IPS-15b (cell line): ENCODE measurements around the gene LINC00237.
A peak's percentile ranks its signal among the peaks of the same experiment; 100 is the strongest.

Experiments used
- H3K27me3 ChIP-seq: one replicate; pipeline ENCODE4 v1.6.1; 2013; ENCODE audit warnings: low read length; ENCODE audit not compliant: control insufficient read depth, insufficient read depth
- H3K36me3 ChIP-seq: one replicate; pipeline ENCODE4 v1.6.1; 2013; ENCODE audit warnings: low read length; ENCODE audit not compliant: control insufficient read depth, insufficient read depth
- H3K4me1 ChIP-seq: one replicate; pipeline ENCODE4 v1.6.1; 2013; ENCODE audit warnings: mild to moderate bottlenecking, low read length; ENCODE audit not compliant: control insufficient read depth, insufficient read depth
- H3K4me3 ChIP-seq: one replicate; pipeline ENCODE4 v1.5.1; 2013; ENCODE audit warnings: low read depth, low read length
- H3K9ac ChIP-seq: one replicate; pipeline ENCODE4 v1.6.1; 2013; ENCODE audit warnings: low read depth, mild to moderate bottlenecking, low read length
- H3K9me3 ChIP-seq: one replicate; pipeline ENCODE4 v1.6.1; 2013; ENCODE audit warnings: mild to moderate bottlenecking, low read length; ENCODE audit not compliant: control insufficient read depth, insufficient read depth

Gene LINC00237

GRCh38 chr20:21106171-21107017 lies at the start of gene LINC00237:
LINC00237 (minus strand) TSS chr20:21106358.
- peak within 1 kb of the TSS; percentile 47 for H3K9ac ChIP-seq

DNA sequence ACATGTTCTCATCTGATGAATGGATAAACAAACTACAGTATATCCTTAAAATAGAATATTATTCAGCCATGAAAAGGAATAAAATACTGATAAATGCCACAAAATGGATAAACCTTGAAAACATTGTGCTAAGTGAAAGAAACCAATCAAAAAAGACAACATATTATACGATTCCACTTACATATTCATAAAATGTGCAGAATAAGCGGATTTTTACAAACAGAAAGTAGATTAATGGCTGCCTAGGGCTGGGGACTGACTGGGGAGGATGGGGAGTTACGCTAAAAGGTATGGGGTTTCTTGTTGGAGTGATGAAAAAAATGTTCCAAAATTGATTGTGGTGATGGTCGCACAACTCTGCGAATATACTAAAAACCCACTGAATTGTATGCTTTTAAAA lies 49.1 kb upstream of the LINC00237 start:
- no peaks in the 10 kb centered on the region for H3K36me3 ChIP-seq

More at GRCh38 chr20:21106171-21107017, at the start of gene LINC00237:
- Histone ChIP-seq H3K36me3 (no peaks in the 10 kb centered on the region), H3K9me3 (no peaks in the 10 kb centered on the region), H3K4me3 (peak within 1 kb of the TSS; percentile 68), H3K4me1 (peaks cover 18% of the 10 kb centered on the region), H3K27me3 (peaks cover 76% of the 10 kb centered on the region)

GRCh38 chr20:21154692-21155091 lies 48.5 kb upstream of the LINC00237 start:
- Histone ChIP-seq H3K9me3 (no peaks in the 10 kb centered on the region), H3K9ac (no peak overlapping the region), H3K27me3 (no peaks in the 10 kb centered on the region), H3K4me3 (no peak overlapping the region), H3K36me3 (no peaks in the 10 kb centered on the region), H3K4me1 (no peaks in the 10 kb centered on the region)

More for the DNA sequence above, 49.1 kb upstream of the LINC00237 start:
- Histone ChIP-seq H3K9ac (no peak overlapping the region), H3K27me3 (no peaks in the 10 kb centered on the region), H3K4me3 (no peak overlapping the region), H3K4me1 (no peaks in the 10 kb centered on the region), H3K9me3 (no peaks in the 10 kb centered on the region)

- Histone ChIP-seq H3K36me3 (no peaks in the 10 kb centered on the region), H3K4me1 (no peaks in the 10 kb centered on the region), H3K4me3 (no peak overlapping the region), H3K27me3 (no peaks in the 10 kb centered on the region), H3K9me3 (no peaks in the 10 kb centered on the region), H3K9ac (no peak overlapping the region)
Observed at GRCh38 chr20:21151791-21152190, 45.6 kb upstream of the LINC00237 start.

GRCh38 chr20:21149344-21149743 lies 43.2 kb upstream of the LINC00237 start:
- H3K4me1 ChIP-seq: no peaks in the 10 kb centered on the region
- no peaks in the 10 kb centered on the region for H3K36me3 ChIP-seq
- no peaks in the 10 kb centered on the region for H3K27me3 ChIP-seq
- no peak overlapping the region for H3K9ac ChIP-seq
- H3K4me3 ChIP-seq: no peak overlapping the region
- H3K9me3 ChIP-seq: no peaks in the 10 kb centered on the region

- Histone ChIP-seq H3K9me3 (no peaks in the 10 kb centered on the region), H3K9ac (no peak overlapping the region), H3K27me3 (no peaks in the 10 kb centered on the region), H3K4me3 (no peak overlapping the region), H3K4me1 (no peaks in the 10 kb centered on the region), H3K36me3 (no peaks in the 10 kb centered on the region)
Observed at GRCh38 chr20:21147593-21147992, 41.4 kb upstream of the LINC00237 start.

DNA sequence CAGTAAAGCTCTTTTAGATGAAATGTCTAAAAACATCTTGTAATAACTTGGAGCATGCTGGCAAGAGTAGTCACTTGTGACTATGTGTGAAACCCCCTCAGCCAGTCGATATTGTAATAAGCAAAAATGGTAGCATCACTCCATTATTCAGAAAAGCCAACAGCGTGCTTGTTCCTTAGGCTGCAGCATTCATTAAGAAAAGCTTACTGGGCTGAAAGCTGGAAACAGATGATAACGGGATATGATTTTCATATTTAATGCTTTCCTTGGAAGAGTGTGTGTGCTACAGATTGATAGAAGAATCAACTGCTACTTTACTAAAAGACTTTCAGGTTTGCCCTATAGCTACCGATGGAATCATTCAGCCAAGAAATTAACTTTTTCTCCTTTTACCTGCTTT lies 40.1 kb upstream of the LINC00237 start:
- no peak overlapping the region for H3K9ac ChIP-seq
- no peak overlapping the region for H3K4me3 ChIP-seq
- no peaks in the 10 kb centered on the region for H3K36me3 ChIP-seq
- H3K4me1 ChIP-seq: no peaks in the 10 kb centered on the region
- no peaks in the 10 kb centered on the region for H3K9me3 ChIP-seq
- no peaks in the 10 kb centered on the region for H3K27me3 ChIP-seq

- Histone ChIP-seq H3K36me3 (no peaks in the 10 kb centered on the region), H3K4me1 (no peaks in the 10 kb centered on the region), H3K4me3 (no peak overlapping the region), H3K27me3 (no peaks in the 10 kb centered on the region), H3K9me3 (no peaks in the 10 kb centered on the region), H3K9ac (no peak overlapping the region)
Observed at GRCh38 chr20:21145424-21145823, 39.3 kb upstream of the LINC00237 start.

- Histone ChIP-seq H3K9me3 (no peaks in the 10 kb centered on the region), H3K36me3 (peaks cover 5% of the 10 kb centered on the region), H3K27me3 (no peaks in the 10 kb centered on the region), H3K9ac (no peak overlapping the region), H3K4me1 (no peaks in the 10 kb centered on the region), H3K4me3 (no peak overlapping the region)
Observed at GRCh38 chr20:21143194-21143890, 37.2 kb upstream of the LINC00237 start.

- Histone ChIP-seq H3K4me1 (no peaks in the 10 kb centered on the region), H3K27me3 (no peaks in the 10 kb centered on the region), H3K9ac (no peak overlapping the region)
Observed at GRCh38 chr20:21141825-21142224, 35.7 kb upstream of the LINC00237 start.

DNA sequence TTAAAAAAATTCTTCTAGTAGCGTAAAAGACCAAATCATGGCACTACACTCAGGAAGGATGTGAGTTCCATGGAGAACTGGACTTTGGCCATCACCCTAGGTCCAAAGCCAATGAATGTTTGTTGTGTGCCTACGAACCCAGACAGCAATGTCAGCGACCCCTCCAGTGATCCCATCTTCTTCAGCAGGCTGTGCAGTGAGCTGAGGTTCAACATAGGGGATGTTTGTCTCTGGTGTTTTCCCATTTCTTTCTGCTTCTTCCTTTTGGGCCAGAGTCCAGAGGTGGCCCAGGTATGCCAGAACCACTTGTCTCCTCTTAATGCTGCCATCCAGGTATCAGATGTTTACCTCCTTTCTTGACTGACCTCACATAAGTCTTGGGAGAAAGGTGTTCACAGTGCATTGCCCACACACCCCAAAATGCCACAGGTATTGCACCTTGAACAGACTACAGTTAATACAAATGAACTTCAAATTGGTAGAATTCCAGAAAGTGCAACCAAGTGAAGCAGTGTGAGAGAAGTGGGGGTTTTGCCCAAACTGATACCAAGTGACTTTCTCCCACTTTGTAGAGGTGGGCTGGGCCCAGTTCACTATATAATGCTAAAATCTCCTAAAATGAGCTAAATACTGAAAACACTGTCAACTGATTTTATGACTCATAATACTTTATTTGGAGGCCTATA lies 33.9 kb upstream of the LINC00237 start:
- H3K4me3 ChIP-seq: no peak overlapping the region
- H3K27me3 ChIP-seq: no peaks in the 10 kb centered on the region
- peaks cover 5% of the 10 kb centered on the region for H3K36me3 ChIP-seq
- H3K4me1 ChIP-seq: no peaks in the 10 kb centered on the region
- no peak overlapping the region for H3K9ac ChIP-seq
- H3K9me3 ChIP-seq: no peaks in the 10 kb centered on the region

More at GRCh38 chr20:21141825-21142224, 35.7 kb upstream of the LINC00237 start:
- Histone ChIP-seq H3K36me3 (peaks cover 5% of the 10 kb centered on the region), H3K9me3 (no peaks in the 10 kb centered on the region), H3K4me3 (no peak overlapping the region)
